Suprapubic skin (tissue), 4 donors: ENCODE data around the gene RETREG1.

Experiments used
- POLR2A ChIP-seq, 2 donors: fragments of 450-650 bp; IDR thresholded peaks; one replicate each; pipeline ENCODE4 v1.6.1; 2017; ENCODE audit warnings: antibody characterized with exemption in 2 of 2, mild to moderate bottlenecking in 2 of 2, moderate library complexity in 2 of 2
- POLR2AphosphoS5 ChIP-seq, 3 donors: sonication (generic); formaldehyde crosslinking; IDR thresholded peaks; one replicate each; pipeline ENCODE4 v1.6.1; 2017; ENCODE audit warnings: antibody characterized with exemption in 3 of 3
- TF ChIP-seq, protein P1 (sequence below), 2 donors: fragments of 200-600 bp in 1 of 2; fragments of 450-650 bp in 1 of 2; sonication (generic) in 1 of 2; IDR thresholded peaks; one replicate each; pipeline ENCODE4 v1.5.1; 2016 to 2019; ENCODE audit warnings: antibody characterized with exemption in 2 of 2, mild to moderate bottlenecking in 1 of 2, moderate library complexity in 1 of 2

DNA sequence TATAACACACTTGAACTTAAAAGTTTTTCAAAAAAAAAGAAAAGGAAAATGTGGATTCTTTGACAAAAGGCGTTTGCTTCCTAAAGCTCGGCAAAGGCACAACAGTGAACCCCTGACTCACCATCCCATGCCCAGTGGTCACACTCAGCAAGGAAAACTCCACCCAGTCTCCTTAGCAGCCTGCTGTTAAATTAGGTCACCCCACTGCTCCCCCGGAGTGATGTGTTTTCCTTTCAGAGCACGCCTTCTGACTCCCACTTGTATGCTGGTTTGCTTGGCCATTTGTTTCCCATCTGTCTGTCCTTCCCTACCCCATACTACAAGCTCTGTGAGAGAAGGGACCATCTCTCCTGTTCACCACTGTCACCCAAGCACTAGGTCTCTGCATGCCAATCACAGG is 23.8 kb downstream of the RETREG1 start:
- TF ChIP-seq, protein P1, sequence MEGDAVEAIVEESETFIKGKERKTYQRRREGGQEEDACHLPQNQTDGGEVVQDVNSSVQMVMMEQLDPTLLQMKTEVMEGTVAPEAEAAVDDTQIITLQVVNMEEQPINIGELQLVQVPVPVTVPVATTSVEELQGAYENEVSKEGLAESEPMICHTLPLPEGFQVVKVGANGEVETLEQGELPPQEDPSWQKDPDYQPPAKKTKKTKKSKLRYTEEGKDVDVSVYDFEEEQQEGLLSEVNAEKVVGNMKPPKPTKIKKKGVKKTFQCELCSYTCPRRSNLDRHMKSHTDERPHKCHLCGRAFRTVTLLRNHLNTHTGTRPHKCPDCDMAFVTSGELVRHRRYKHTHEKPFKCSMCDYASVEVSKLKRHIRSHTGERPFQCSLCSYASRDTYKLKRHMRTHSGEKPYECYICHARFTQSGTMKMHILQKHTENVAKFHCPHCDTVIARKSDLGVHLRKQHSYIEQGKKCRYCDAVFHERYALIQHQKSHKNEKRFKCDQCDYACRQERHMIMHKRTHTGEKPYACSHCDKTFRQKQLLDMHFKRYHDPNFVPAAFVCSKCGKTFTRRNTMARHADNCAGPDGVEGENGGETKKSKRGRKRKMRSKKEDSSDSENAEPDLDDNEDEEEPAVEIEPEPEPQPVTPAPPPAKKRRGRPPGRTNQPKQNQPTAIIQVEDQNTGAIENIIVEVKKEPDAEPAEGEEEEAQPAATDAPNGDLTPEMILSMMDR (IDR thresholded peaks at IDR 0.05): no peak
- TF ChIP-seq POLR2A (IDR thresholded peaks at IDR 0.05): no peak
- no peak for TF ChIP-seq POLR2AphosphoS5 (IDR thresholded peaks at IDR 0.05)
